Endodermal cell (in vitro differentiated cells): ENCODE data around the gene CPT1C. TPM values are rescaled to one million over a fixed set of nuclear protein-coding genes. Genes with fewer than 3 reads are reported as not detected.

Experiments used
- DNase-seq: peaks from one replicate; pipeline ENCODE4 v3.0.0-alpha.2; 2017
- H3K27ac ChIP-seq: 2 replicates; pipeline ENCODE4 v1.5.1; 2013; ENCODE audit warnings: mild to moderate bottlenecking, low read depth, low read length, moderate library complexity
- H3K27me3 ChIP-seq: 2 replicates; pipeline ENCODE4 v1.6.1; 2013; ENCODE audit warnings: mild to moderate bottlenecking, low read length, moderate library complexity; ENCODE audit not compliant: insufficient read depth, control insufficient read depth, poor library complexity, severe bottlenecking
- H3K36me3 ChIP-seq: 2 replicates; pipeline ENCODE4 v1.7.0; 2013; ENCODE audit warnings: mild to moderate bottlenecking, low read length, moderate library complexity; ENCODE audit not compliant: control insufficient read depth, insufficient read depth
- H3K4me1 ChIP-seq: one replicate; pipeline ENCODE4 v1.7.0; 2013; ENCODE audit warnings: low read length; ENCODE audit not compliant: control insufficient read depth, insufficient read depth
- H3K4me3 ChIP-seq: 2 replicates; pipeline ENCODE4 v1.5.1; 2013; ENCODE audit warnings: mild to moderate bottlenecking, low read length, moderate library complexity
- H3K9ac ChIP-seq: 2 replicates; pipeline ENCODE4 v1.6.1; 2013; ENCODE audit warnings: mild to moderate bottlenecking, low read length, moderate library complexity; ENCODE audit not compliant: poor library complexity, severe bottlenecking; ENCODE audit errors: extremely low read depth
- H3K9me3 ChIP-seq: 2 replicates; pipeline ENCODE4 v1.6.1; 2013; ENCODE audit warnings: mild to moderate bottlenecking, low read length, moderate library complexity; ENCODE audit not compliant: control insufficient read depth
- H3K27ac Mint-ChIP-seq: 2 replicates; pipeline ENCODE4 v1.8.0; 2020; ENCODE audit warnings: mixed read lengths
- H3K27me3 Mint-ChIP-seq: 2 replicates; pipeline ENCODE4 v1.8.0; 2021; ENCODE audit warnings: mild to moderate bottlenecking, mixed read lengths; ENCODE audit not compliant: insufficient read depth
- H3K36me3 Mint-ChIP-seq: 2 replicates; pipeline ENCODE4 v1.8.0; 2020; ENCODE audit warnings: low read depth, mixed read lengths
- H3K4me1 Mint-ChIP-seq: 2 replicates; pipeline ENCODE4 v1.8.0; 2020; ENCODE audit warnings: mixed read lengths
- H3K4me3 Mint-ChIP-seq: 2 replicates; pipeline ENCODE4 v1.8.0; 2020; ENCODE audit warnings: mild to moderate bottlenecking, moderate library complexity, mixed read lengths
- H3K9me3 Mint-ChIP-seq: 2 replicates; pipeline ENCODE4 v1.8.0; 2020; ENCODE audit warnings: mild to moderate bottlenecking, mixed read lengths
- CTCF ChIP-seq: fragments of 200-600 bp; sonication (generic); conservative IDR thresholded peaks from 2 replicates; pipeline ENCODE4 v1.5.0; 2021; ENCODE audit warnings: antibody characterized with exemption, mild to moderate bottlenecking
- WGBS, 2 experiments: methylation state at CpG; one replicate each; pipeline versions ENCODE4 v1.1.5 to v1.1.7; 2013; ENCODE audit warnings: missing lambda C conversion rate in 2 of 2, mixed read lengths in 1 of 2; ENCODE audit not compliant: insufficient coverage in 1 of 2, insufficient read length in 1 of 2; 5-methylcytosine and 5-hydroxymethylcytosine counted together
- total RNA-seq, 2 donors: library from RNA; stranded (reverse); fragmentation: NEBNext Ultra II Directional in 1 of 2; extraction: Animal tissue kit (Norgen Biotek cat#: 25700) in 1 of 2; gene quantifications; 2 replicates in 1 of 2; 3 replicates in 1 of 2; pipeline ENCODE4 v1.2.1, GENCODE V29; 2021

CPT1C gene
- total RNA-seq, 2 donors from 2014 or later = 41.4 to 59.7 TPM

DNA sequence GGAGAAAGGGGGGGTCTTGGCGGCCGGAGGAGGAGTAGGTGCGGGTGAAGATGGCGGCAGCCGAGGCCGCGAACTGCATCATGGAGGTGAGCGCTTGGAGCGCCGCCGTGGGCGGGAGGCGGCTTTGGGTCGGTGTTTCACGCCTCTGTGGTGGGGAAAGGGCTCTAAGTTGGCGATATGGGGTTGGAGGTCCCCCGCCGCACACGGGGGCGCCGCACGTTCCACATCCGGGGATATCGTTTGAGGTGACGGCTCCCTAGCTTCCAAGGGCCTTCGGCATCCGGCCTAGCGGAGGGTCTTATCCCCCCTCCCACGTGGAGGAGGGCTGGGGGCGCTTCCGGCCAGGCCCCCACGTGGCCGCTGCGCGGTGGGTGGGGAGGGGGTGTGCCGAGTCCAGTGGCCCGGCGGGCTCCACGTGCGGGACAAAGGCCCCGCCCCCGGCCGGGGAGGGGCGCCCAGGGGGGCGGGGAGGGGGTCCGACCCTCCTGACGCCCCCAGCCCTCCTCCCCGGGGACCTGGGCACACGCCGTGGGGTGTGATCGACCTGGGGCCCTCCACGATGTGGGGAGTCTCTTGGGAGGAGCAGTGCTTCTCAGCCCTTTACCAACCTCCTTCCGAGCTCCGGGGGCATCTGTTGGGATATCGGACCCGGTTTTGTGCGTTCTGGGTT is 13.6 kb upstream of the CPT1C start, which contains the start of gene PRMT1:
TSS of gene PRMT1 (plus strand) at position 41 of the 670 bp plus-strand sequence. CDS start at position 51, 10 bp downstream.
- TF ChIP-seq CTCF = no peak
- H3K9me3 ChIP-seq = no peaks in the 10 kb centered on the region
- H3K9me3 Mint-ChIP-seq = no peaks in the 10 kb centered on the region
- H3K4me3 Mint-ChIP-seq = peak within 1 kb of the TSS; percentile 97
- H3K36me3 Mint-ChIP-seq = peaks cover 18% of the 10 kb centered on the region
- H3K27me3 Mint-ChIP-seq = no peaks in the 10 kb centered on the region
- H3K27ac Mint-ChIP-seq = peak within 1 kb of the TSS; percentile 100
- peaks cover 13% of the 10 kb centered on the region for H3K36me3 ChIP-seq
- peaks cover 14% of the 10 kb centered on the region for H3K4me1 ChIP-seq
- DNase-seq = no peak
- peak within 1 kb of the TSS; percentile 99 for H3K27ac ChIP-seq
- H3K4me3 ChIP-seq = peak within 1 kb of the TSS; percentile 86
- H3K27me3 ChIP-seq = no peaks in the 10 kb centered on the region
- WGBS, 2 experiments = 0% methylated on average over 29 to 50 of the region's 57 CpGs
- H3K9ac ChIP-seq = peak within 1 kb of the TSS; percentile 95
- H3K4me1 Mint-ChIP-seq = peaks cover 25% of the 10 kb centered on the region

DNA sequence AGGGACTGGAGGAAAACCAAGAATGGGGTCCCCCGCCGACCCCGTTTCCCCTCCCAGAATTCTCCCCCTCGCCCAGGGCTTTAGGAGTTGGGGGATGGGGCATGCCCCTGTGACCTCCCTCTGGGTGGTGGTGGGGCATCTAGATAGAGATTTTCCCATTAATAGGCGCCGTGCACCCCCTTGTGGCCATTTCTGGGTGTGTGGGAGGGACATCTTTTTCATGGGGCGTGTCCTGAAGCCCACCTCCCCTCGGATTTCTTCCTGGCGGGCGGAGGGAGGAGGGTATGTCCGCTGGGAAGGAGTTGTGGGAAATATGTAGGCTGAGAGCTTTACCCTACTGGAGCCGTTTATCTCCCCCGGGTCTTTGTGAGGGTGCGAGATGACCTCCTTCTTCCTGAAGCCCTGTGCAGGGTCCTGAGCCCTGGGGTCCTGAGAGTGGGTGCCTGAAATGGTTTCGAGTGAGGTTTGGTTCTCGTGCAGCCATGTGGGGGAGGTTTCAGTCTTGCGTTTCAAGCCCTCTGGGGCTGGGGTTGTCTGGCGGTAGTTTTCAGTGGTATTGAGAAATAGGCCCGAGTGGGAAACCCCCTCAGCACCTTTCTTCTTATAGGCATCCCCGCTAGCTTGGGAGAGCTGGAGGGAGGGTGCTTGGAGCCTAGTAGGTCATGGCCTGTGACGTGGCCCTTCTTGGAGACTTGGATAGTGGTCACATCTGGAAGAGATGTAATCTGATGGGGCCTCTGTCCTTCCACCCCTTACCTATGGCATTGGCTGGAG is 12.8 kb upstream of the CPT1C start:
- peaks cover 24% of the 10 kb centered on the region for H3K4me1 Mint-ChIP-seq
- DNase-seq = peak; percentile 97

More for the DNA sequence above, 12.8 kb upstream of the CPT1C start:
- H3K36me3 ChIP-seq = peaks cover 21% of the 10 kb centered on the region
- peak overlapping the region; percentile 94 for H3K9ac ChIP-seq
- Mint-ChIP-seq H3K4me3 (peak overlapping the region; percentile 97), H3K36me3 (peaks cover 22% of the 10 kb centered on the region), H3K27ac (peak overlapping the region; percentile 93), H3K27me3 (no peaks in the 10 kb centered on the region), H3K9me3 (no peaks in the 10 kb centered on the region)
- peak overlapping the region; percentile 95 for H3K27ac ChIP-seq
- WGBS, 2 experiments = 3 to 10% methylated on average over 6 to 21 of the region's 21 CpGs
- TF ChIP-seq CTCF = peak; percentile 89
- no peaks in the 10 kb centered on the region for H3K27me3 ChIP-seq
- no peaks in the 10 kb centered on the region for H3K9me3 ChIP-seq
- H3K4me1 ChIP-seq = peaks cover 14% of the 10 kb centered on the region
- H3K4me3 ChIP-seq = peak overlapping the region; percentile 83
